Glutamatergic neuron (in vitro differentiated cells): ENCODE data around the gene ROBO1. TPM values are rescaled to one million over a fixed set of nuclear protein-coding genes. Genes with fewer than 3 reads are reported as not detected.

Source experiments
- DNase-seq: peaks from one replicate; pipeline ENCODE4 v3.0.0; 2022
- H3K27ac Mint-ChIP-seq: one replicate; pipeline ENCODE4 v1.8.0; 2020; ENCODE audit warnings: mild to moderate bottlenecking, mixed read lengths, inconsistent platforms; ENCODE audit not compliant: unreplicated experiment
- H3K27me3 Mint-ChIP-seq: one replicate; pipeline ENCODE4 v1.8.0; 2020; ENCODE audit warnings: mild to moderate bottlenecking, moderate library complexity, mixed read lengths, inconsistent platforms; ENCODE audit not compliant: unreplicated experiment
- H3K36me3 Mint-ChIP-seq: one replicate; pipeline ENCODE4 v1.8.0; 2020; ENCODE audit warnings: mild to moderate bottlenecking, mixed read lengths, inconsistent platforms; ENCODE audit not compliant: unreplicated experiment
- H3K4me1 Mint-ChIP-seq: one replicate; pipeline ENCODE4 v1.8.0; 2020; ENCODE audit warnings: mild to moderate bottlenecking, low read depth, mixed read lengths, inconsistent platforms; ENCODE audit not compliant: unreplicated experiment
- H3K4me3 Mint-ChIP-seq: one replicate; pipeline ENCODE4 v1.8.0; 2020; ENCODE audit warnings: mild to moderate bottlenecking, mixed read lengths, inconsistent platforms; ENCODE audit not compliant: unreplicated experiment
- H3K9me3 Mint-ChIP-seq: one replicate; pipeline ENCODE4 v1.8.0; 2020; ENCODE audit warnings: mild to moderate bottlenecking, moderate library complexity, mixed read lengths, inconsistent platforms; ENCODE audit not compliant: unreplicated experiment
- CTCF ChIP-seq: fragments of 200-600 bp; sonication (generic); IDR thresholded peaks from one replicate; pipeline ENCODE4 v1.5.0; 2021; ENCODE audit not compliant: partially characterized antibody, unreplicated experiment
- total RNA-seq: library from RNA; stranded (reverse); fragmentation: NEBNext Ultra II Directional; extraction: Animal tissue kit (Norgen Biotek cat#: 25700); gene quantifications from one replicate; pipeline ENCODE4 v1.2.1, GENCODE V29; 2021; ENCODE audit not compliant: unreplicated experiment

Gene ROBO1
- total RNA-seq, 1 donor from 2014 or later: 505 TPM

DNA sequence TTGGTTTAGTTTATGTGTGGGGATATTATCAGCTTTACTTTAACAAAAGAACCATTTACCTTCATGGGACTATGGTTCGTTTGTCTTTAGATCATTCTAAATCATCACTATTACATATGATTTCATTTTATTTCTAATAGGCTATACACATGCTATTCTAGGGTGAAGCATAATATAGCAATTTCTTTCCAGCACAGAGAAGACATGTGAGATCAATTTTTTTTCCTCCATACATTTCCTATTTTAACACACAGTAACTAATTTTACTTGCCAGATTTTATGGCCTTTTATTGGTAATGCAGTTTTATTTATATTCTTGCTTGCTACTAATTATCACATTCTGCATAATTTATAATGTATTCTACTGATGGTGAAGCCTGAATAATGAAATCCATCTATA, 287.1 kb downstream of the ROBO1 start:
- no peak overlapping the region for H3K27ac Mint-ChIP-seq
- no peaks in the 10 kb centered on the region for H3K27me3 Mint-ChIP-seq
- DNase-seq: no peak
- H3K36me3 Mint-ChIP-seq: no peaks in the 10 kb centered on the region
- H3K4me1 Mint-ChIP-seq: no peaks in the 10 kb centered on the region
- H3K9me3 Mint-ChIP-seq: no peaks in the 10 kb centered on the region
- no peak overlapping the region for H3K4me3 Mint-ChIP-seq
- no peak for TF ChIP-seq CTCF

DNA sequence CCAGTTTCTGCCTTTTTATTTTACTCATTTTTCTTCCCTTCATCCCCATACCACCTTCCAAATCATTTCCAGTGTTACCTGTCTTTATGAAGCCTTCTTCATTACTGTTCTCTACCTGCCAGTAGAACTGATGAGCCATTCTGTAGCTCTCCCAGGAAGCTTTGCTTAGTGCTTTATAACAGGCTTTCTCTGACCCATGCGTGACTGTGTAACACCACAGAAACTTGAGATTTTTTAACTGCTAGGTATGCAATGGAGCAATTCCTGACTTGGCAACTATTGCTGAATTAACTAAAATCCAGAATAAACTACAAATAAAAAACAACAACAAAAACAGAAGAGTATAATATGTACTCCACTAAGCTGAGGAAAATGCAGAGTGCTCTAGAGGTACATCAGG, 289.2 kb downstream of the ROBO1 start:
- no peak for TF ChIP-seq CTCF
- H3K4me3 Mint-ChIP-seq: no peak overlapping the region
- no peaks in the 10 kb centered on the region for H3K27me3 Mint-ChIP-seq
- no peaks in the 10 kb centered on the region for H3K36me3 Mint-ChIP-seq
- H3K27ac Mint-ChIP-seq: no peak overlapping the region
- H3K4me1 Mint-ChIP-seq: no peaks in the 10 kb centered on the region
- H3K9me3 Mint-ChIP-seq: no peaks in the 10 kb centered on the region
- DNase-seq: no peak

GRCh38 chr3:79477242-79477641, 290.6 kb downstream of the ROBO1 start:
- Mint-ChIP-seq H3K4me1 (no peaks in the 10 kb centered on the region), H3K27me3 (no peaks in the 10 kb centered on the region), H3K9me3 (no peaks in the 10 kb centered on the region), H3K4me3 (no peak overlapping the region), H3K27ac (no peak overlapping the region), H3K36me3 (no peaks in the 10 kb centered on the region)
- no peak for TF ChIP-seq CTCF
- DNase-seq: no peak

DNA sequence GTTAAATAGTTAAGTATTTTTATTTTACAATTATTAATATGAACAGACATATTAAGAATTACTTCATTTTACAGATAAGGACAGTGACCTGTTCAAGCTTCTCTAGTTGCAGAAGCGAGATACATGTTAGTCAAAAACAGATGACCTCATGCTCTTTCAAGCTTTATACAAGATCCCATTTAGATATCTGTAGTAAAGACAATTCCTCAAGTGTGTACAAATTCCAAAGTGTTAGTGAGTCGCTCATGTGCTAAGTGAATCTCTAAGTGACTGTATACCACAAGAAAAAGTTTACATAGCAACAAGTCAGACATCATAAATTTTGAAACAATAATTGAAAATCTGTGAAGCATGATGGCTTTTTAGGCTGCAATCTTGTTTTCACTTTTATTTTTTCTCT, 293.8 kb downstream of the ROBO1 start:
- no peaks in the 10 kb centered on the region for H3K36me3 Mint-ChIP-seq
- no peak overlapping the region for H3K4me3 Mint-ChIP-seq

DNA sequence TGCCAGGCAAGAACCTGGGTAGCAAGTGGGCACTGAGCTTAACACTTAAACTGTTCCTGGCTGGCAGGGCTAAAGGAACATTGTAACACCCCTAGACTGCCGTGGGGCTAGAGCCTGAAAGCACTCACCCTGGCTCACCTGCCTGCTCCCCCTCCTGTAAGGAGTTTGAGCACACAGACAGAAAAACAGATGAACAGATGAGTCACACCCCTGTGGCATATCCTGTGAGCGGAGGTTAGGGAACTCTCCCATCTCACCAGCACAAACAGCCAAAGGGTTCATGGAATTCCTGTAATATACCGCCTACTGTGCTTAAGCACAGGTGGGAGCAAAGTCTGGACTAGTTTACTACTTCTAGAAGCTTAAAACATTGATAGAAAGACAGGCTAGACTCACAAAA, 300.1 kb downstream of the ROBO1 start:
- no peak for TF ChIP-seq CTCF
- H3K4me3 Mint-ChIP-seq: no peak overlapping the region
- no peaks in the 10 kb centered on the region for H3K27me3 Mint-ChIP-seq
- H3K4me1 Mint-ChIP-seq: no peaks in the 10 kb centered on the region
- no peak for DNase-seq
- H3K36me3 Mint-ChIP-seq: no peaks in the 10 kb centered on the region
- no peak overlapping the region for H3K27ac Mint-ChIP-seq
- no peaks in the 10 kb centered on the region for H3K9me3 Mint-ChIP-seq

More for the DNA sequence above, 293.8 kb downstream of the ROBO1 start:
- no peak for TF ChIP-seq CTCF
- no peaks in the 10 kb centered on the region for H3K4me1 Mint-ChIP-seq
- no peak for DNase-seq
- no peaks in the 10 kb centered on the region for H3K27me3 Mint-ChIP-seq
- H3K9me3 Mint-ChIP-seq: no peaks in the 10 kb centered on the region
- H3K27ac Mint-ChIP-seq: no peak overlapping the region
